ENCODE measurements around the gene SLC27A4. TPM values are rescaled to one million over a fixed set of nuclear protein-coding genes. Genes with fewer than 3 reads are reported as not detected.

The SLC27A4 gene
- total and polyA plus RNA-seq, 10 of the 15 experiments (the other 5 are each of a cell fraction or from before 2014, with no cell fraction given): 0.13 to 14.0 (median 7.6) TPM

- Histone ChIP-seq H4K20me1 (ENCODE audit: control insufficient read depth, insufficient read depth) (no peaks in the 10 kb centered on the region), H2AFZ (ENCODE audit: control insufficient read depth, low read depth, low read length) (no peak overlapping the region), H3K36me3 (ENCODE audit: control insufficient read depth in 2 of 2, insufficient read depth in 2 of 2, low read length in 1 of 2) (no peaks in the 10 kb centered on the region; a peak in 1 of 4 replicates), H3K4me2 (ENCODE audit: control insufficient read depth, insufficient read depth) (no peak overlapping the region), H3K9ac (ENCODE audit: control insufficient read depth, insufficient read depth, low read length) (no peak overlapping the region), H3K79me2 (ENCODE audit: control insufficient read depth, insufficient read depth, low read length) (no peaks in the 10 kb centered on the region), H3K27ac (ENCODE audit: control insufficient read depth, insufficient read depth) (no peak overlapping the region), H3K4me1 (ENCODE audit: control insufficient read depth, insufficient read depth, low read length) (no peaks in the 10 kb centered on the region), H3K9me3 (replicated peaks; ENCODE audit: control insufficient read depth, insufficient read depth, low read length) (no peaks in the 10 kb centered on the region), H3K4me3 (no peak overlapping the region), H3K27me3 (replicated peaks in 1 of 2; ENCODE audit: control insufficient read depth in 2 of 2, insufficient read depth in 2 of 2, low read length in 1 of 2) (no peaks in the 10 kb centered on the region)
- no peak for FAIRE-seq
- intact Hi-C loops (cut with micrococcal nuclease; ENCODE audit: unreplicated experiment) (no loop called here), in situ Hi-C loops (cut with MboI) (no loop called here)
- RAD21 ChIA-PET (ENCODE audit: unreplicated experiment): no interaction called here
- ATAC-seq: no peak
- 97% methylated on average over 2 of the region's 2 CpGs for WGBS (ENCODE audit: insufficient coverage, insufficient replicate concordance, low lambda C conversion rate, missing lambda C conversion rate)
- no TSS peak for BruUV-seq (replicated peaks)
- CTCF ChIA-PET: interaction anchor here (1.2 to 1.7 kb wide), 3 partner anchors 9 to 81 kb away, joined by 3 to 7 read pairs (median 3); no protein-coding TSS in a partner anchor
- DNase-seq (ENCODE audit: low read depth, low spot score): no peak
- no peak for TF ChIP-seq NFYA (IDR thresholded peaks at IDR 0.05; ENCODE audit: borderline replicate concordance, low read depth, low read length)
- TF ChIP-seq LARP7 (IDR thresholded peaks at IDR 0.05): no peak
- no peak for TF ChIP-seq MEF2B (IDR thresholded peaks at IDR 0.05; ENCODE audit: partially characterized antibody, poor library complexity, severe bottlenecking)
- no peak for TF ChIP-seq CBX5 (IDR thresholded peaks at IDR 0.05; ENCODE audit: low read depth)
- TF ChIP-seq GABPA (IDR thresholded peaks at IDR 0.05; ENCODE audit: low read depth): no peak
- no peak for TF ChIP-seq NFYB (IDR thresholded peaks at IDR 0.05; ENCODE audit: insufficient read depth, low read depth, low read length)
- SMC1A ChIA-PET (ENCODE audit: uncharacterized antibody, unreplicated experiment): interaction anchor here (0.9 to 1.3 kb wide), 2 partner anchors 11 to 218 kb away, joined by 3 to 4 read pairs; no protein-coding TSS in a partner anchor
- POLR2A ChIA-PET: no interaction called here
Measured at GRCh38 chr9:128335914-128336313, 4.4 kb upstream of the SLC27A4 start.

DNA sequence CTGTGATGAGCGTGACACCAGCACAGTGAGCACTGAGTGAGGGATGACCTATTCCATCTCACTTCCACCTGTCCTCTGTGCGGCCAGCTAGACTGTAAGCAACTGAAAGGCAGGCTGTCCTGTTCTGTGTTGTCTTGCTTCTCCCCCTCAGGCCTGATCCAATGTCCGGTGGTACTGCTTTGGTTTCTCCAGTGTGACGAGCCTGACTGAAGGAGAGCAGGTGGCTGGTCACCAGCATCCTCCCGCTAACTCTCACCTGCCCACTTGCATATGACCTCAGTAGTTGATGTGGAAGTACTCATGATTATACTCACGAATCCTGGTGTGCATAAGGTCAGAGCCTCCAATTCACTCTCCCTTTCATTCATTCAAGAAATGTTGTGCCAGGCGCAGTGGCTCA is 2.4 kb upstream of the SLC27A4 start:
- in situ Hi-C loops (cut with MboI) (no loop called here), intact Hi-C loops (cut with micrococcal nuclease; ENCODE audit: unreplicated experiment) (no loop called here)
- H3K9me3 ChIP-seq (replicated peaks; ENCODE audit: control insufficient read depth, insufficient read depth, low read length): no peaks in the 10 kb centered on the region
- H3K4me3 ChIP-seq: no peak overlapping the region
- no peaks in the 10 kb centered on the region for H3K4me1 ChIP-seq (ENCODE audit: control insufficient read depth, insufficient read depth, low read length)
- WGBS (ENCODE audit: insufficient coverage, insufficient replicate concordance, low lambda C conversion rate, missing lambda C conversion rate): 91% methylated on average over 7 of the region's 7 CpGs
- no peaks in the 10 kb centered on the region for H3K27me3 ChIP-seq (replicated peaks in 1 of 2; ENCODE audit: control insufficient read depth in 2 of 2, insufficient read depth in 2 of 2, low read length in 1 of 2)
- ChIA-PET CTCF (no interaction called here), RAD21 (ENCODE audit: unreplicated experiment) (interaction anchor here (1.6 kb wide), 1 partner anchor 42 kb away, joined by 3 read pairs; no protein-coding TSS in a partner anchor), POLR2A (interaction anchor here (0.6 kb wide), 2 partner anchors 442 to 690 kb away, joined by 3 to 6 read pairs; partner anchors contain the start of gene SH3GLB2), SMC1A (ENCODE audit: uncharacterized antibody, unreplicated experiment) (no interaction called here)
- no peaks in the 10 kb centered on the region for H4K20me1 ChIP-seq (ENCODE audit: control insufficient read depth, insufficient read depth)
- H3K36me3 ChIP-seq (ENCODE audit: control insufficient read depth in 2 of 2, insufficient read depth in 2 of 2, low read length in 1 of 2): no peaks in the 10 kb centered on the region; a peak in 2 of 4 replicates
- no peak for DNase-seq (ENCODE audit: low read depth, low spot score)
- FAIRE-seq: no peak
- no peak overlapping the region for H3K4me2 ChIP-seq (ENCODE audit: control insufficient read depth, insufficient read depth)
- no peak overlapping the region for H3K9ac ChIP-seq (ENCODE audit: control insufficient read depth, insufficient read depth, low read length)
- no TSS peak for BruUV-seq (replicated peaks)
- ATAC-seq: no peak
- no peak overlapping the region for H2AFZ ChIP-seq (ENCODE audit: control insufficient read depth, low read depth, low read length)
- no peak overlapping the region for H3K27ac ChIP-seq (ENCODE audit: control insufficient read depth, insufficient read depth)
- H3K79me2 ChIP-seq (ENCODE audit: control insufficient read depth, insufficient read depth, low read length): no peaks in the 10 kb centered on the region
- TF ChIP-seq BCLAF1 (IDR thresholded peaks at IDR 0.05) (no peak), BHLHE40 (IDR thresholded peaks at IDR 0.05; ENCODE audit: borderline replicate concordance in 1 of 2, low read depth in 2 of 2, low read length in 1 of 2) (no peak), ZZZ3 (IDR thresholded peaks at IDR 0.05; ENCODE audit: control insufficient read depth, insufficient read length, low read depth) (no peak), EED (IDR thresholded peaks at IDR 0.05; ENCODE audit: low read depth) (no peak), MTA3 (IDR thresholded peaks at IDR 0.05; ENCODE audit: borderline replicate concordance, low read length) (no peak), SMAD5 (IDR thresholded peaks at IDR 0.05; ENCODE audit: low read depth) (no peak), ASH2L (IDR thresholded peaks at IDR 0.05; ENCODE audit: borderline replicate concordance, low read depth) (no peak), TARDBP (IDR thresholded peaks at IDR 0.05; ENCODE audit: borderline replicate concordance) (no peak)

Measured in GM12878 (cell line).